Effector memory CD8-positive, alpha-beta T cell (primary cell): ENCODE data around the gene TMOD1.

Experiments
- ATAC-seq: fragments of 150-1000 bp; cut with Tn5 transposase; replicated peaks from 2 replicates; pipeline ENCODE4 v1.10.0; 2021; ENCODE audit warnings: mild to moderate bottlenecking, moderate library complexity
- DNase-seq, 3 experiments: peaks; one replicate each; pipeline ENCODE4 v3.0.0; 2021
- H3K27ac Mint-ChIP-seq, 2 donors: one replicate each; pipeline ENCODE4 v1.8.0; 2022; ENCODE audit warnings: mild to moderate bottlenecking in 2 of 2, mixed read lengths in 2 of 2, moderate library complexity in 2 of 2
- H3K27me3 Mint-ChIP-seq, 2 donors: one replicate each; pipeline ENCODE4 v1.8.0; 2022; ENCODE audit warnings: mixed read lengths in 2 of 2
- H3K36me3 Mint-ChIP-seq: one replicate; pipeline ENCODE4 v1.8.0; 2022; ENCODE audit warnings: mild to moderate bottlenecking, moderate library complexity, mixed read lengths; ENCODE audit not compliant: insufficient read depth
- H3K4me1 Mint-ChIP-seq, 2 donors: one replicate each; pipeline ENCODE4 v1.8.0; 2022; ENCODE audit warnings: low read depth in 2 of 2, mixed read lengths in 2 of 2
- H3K4me3 Mint-ChIP-seq, 2 donors: one replicate each; pipeline ENCODE4 v1.8.0; 2022; ENCODE audit warnings: mild to moderate bottlenecking in 2 of 2, mixed read lengths in 2 of 2, moderate library complexity in 2 of 2
- H3K9me3 Mint-ChIP-seq, 2 donors: one replicate each; pipeline ENCODE4 v1.8.0; 2022; ENCODE audit warnings: mixed read lengths in 2 of 2

The TMOD1 gene

GRCh38 chr9:97517331-97518089 lies 16.0 kb downstream of the TMOD1 start:
- DNase-seq: no peak
- ATAC-seq: no peak
- no peaks in the 10 kb centered on the region for H3K4me1 Mint-ChIP-seq
- H3K27ac Mint-ChIP-seq: peak overlapping the region in 1 of 2 donors; percentile 24
- peaks cover 27 to 56% of the 10 kb centered on the region in 2 donors for H3K27me3 Mint-ChIP-seq
- H3K36me3 Mint-ChIP-seq: no peaks in the 10 kb centered on the region
- no peaks in the 10 kb centered on the region for H3K9me3 Mint-ChIP-seq
- H3K4me3 Mint-ChIP-seq: no peak overlapping the region

GRCh38 chr9:97518166-97518908 lies 16.9 kb downstream of the TMOD1 start:
- Mint-ChIP-seq H3K27me3 (peaks cover 27 to 56% of the 10 kb centered on the region in 2 donors), H3K4me1 (no peaks in the 10 kb centered on the region), H3K27ac (no peak overlapping the region), H3K9me3 (no peaks in the 10 kb centered on the region), H3K36me3 (no peaks in the 10 kb centered on the region), H3K4me3 (no peak overlapping the region)
- DNase-seq (no peak), ATAC-seq (no peak)

- Mint-ChIP-seq H3K4me1 (no peaks in the 10 kb centered on the region), H3K27me3 (peaks cover 27 to 56% of the 10 kb centered on the region in 2 donors), H3K9me3 (no peaks in the 10 kb centered on the region), H3K4me3 (no peak overlapping the region), H3K27ac (no peak overlapping the region), H3K36me3 (no peaks in the 10 kb centered on the region)
- ATAC-seq (no peak), DNase-seq (no peak)
These were observed 17.4 kb downstream of the TMOD1 start for GRCh38 chr9:97518909-97519307.

GRCh38 chr9:97519441-97519970 lies 18.0 kb downstream of the TMOD1 start:
- H3K4me3 Mint-ChIP-seq: no peak overlapping the region
- peaks cover 27 to 56% of the 10 kb centered on the region in 2 donors for H3K27me3 Mint-ChIP-seq
- DNase-seq (no peak), ATAC-seq (no peak)
- no peaks in the 10 kb centered on the region for H3K4me1 Mint-ChIP-seq
- H3K9me3 Mint-ChIP-seq: no peaks in the 10 kb centered on the region
- no peaks in the 10 kb centered on the region for H3K36me3 Mint-ChIP-seq
- no peak overlapping the region for H3K27ac Mint-ChIP-seq

- DNase-seq: no peak
- no peak for ATAC-seq
- H3K4me1 Mint-ChIP-seq: no peaks in the 10 kb centered on the region
- H3K27me3 Mint-ChIP-seq: peaks cover 20 to 40% of the 10 kb centered on the region in 2 donors
- H3K4me3 Mint-ChIP-seq: no peak overlapping the region
- H3K27ac Mint-ChIP-seq: no peak overlapping the region
- no peaks in the 10 kb centered on the region for H3K36me3 Mint-ChIP-seq
- H3K9me3 Mint-ChIP-seq: no peaks in the 10 kb centered on the region
These were observed 20.3 kb downstream of the TMOD1 start for GRCh38 chr9:97521576-97522333.

- peaks cover 9 to 26% of the 10 kb centered on the region in 2 donors for H3K27me3 Mint-ChIP-seq
- H3K4me1 Mint-ChIP-seq: no peaks in the 10 kb centered on the region
- no peak overlapping the region for H3K4me3 Mint-ChIP-seq
- H3K27ac Mint-ChIP-seq: no peak overlapping the region
- H3K9me3 Mint-ChIP-seq: no peaks in the 10 kb centered on the region
- ATAC-seq: no peak
- no peak for DNase-seq
- H3K36me3 Mint-ChIP-seq: no peaks in the 10 kb centered on the region
These were observed 23.0 kb downstream of the TMOD1 start for GRCh38 chr9:97524424-97524823.

- Mint-ChIP-seq H3K4me1 (no peaks in the 10 kb centered on the region), H3K36me3 (no peaks in the 10 kb centered on the region), H3K27ac (no peak overlapping the region), H3K27me3 (peaks cover 14 to 16% of the 10 kb centered on the region in 2 donors), H3K9me3 (no peaks in the 10 kb centered on the region), H3K4me3 (no peak overlapping the region)
- no peak for DNase-seq
- ATAC-seq: no peak
These were observed 24.0 kb downstream of the TMOD1 start for GRCh38 chr9:97525451-97525850.

- DNase-seq (no peak), ATAC-seq (no peak)
- Mint-ChIP-seq H3K4me1 (no peaks in the 10 kb centered on the region), H3K27ac (no peak overlapping the region), H3K9me3 (no peaks in the 10 kb centered on the region), H3K36me3 (no peaks in the 10 kb centered on the region), H3K27me3 (peaks cover 14 to 15% of the 10 kb centered on the region in 2 donors), H3K4me3 (no peak overlapping the region)
These were observed 25.6 kb downstream of the TMOD1 start for GRCh38 chr9:97526895-97527575.

GRCh38 chr9:97527626-97528528 lies 26.4 kb downstream of the TMOD1 start:
- H3K9me3 Mint-ChIP-seq: no peaks in the 10 kb centered on the region
- H3K27ac Mint-ChIP-seq: no peak overlapping the region
- no peaks in the 10 kb centered on the region for H3K4me1 Mint-ChIP-seq
- no peaks in the 10 kb centered on the region for H3K36me3 Mint-ChIP-seq
- ATAC-seq (no peak), DNase-seq (no peak)
- peaks cover 14 to 22% of the 10 kb centered on the region in 2 donors for H3K27me3 Mint-ChIP-seq
- no peak overlapping the region for H3K4me3 Mint-ChIP-seq

- peaks cover 14 to 22% of the 10 kb centered on the region in 2 donors for H3K27me3 Mint-ChIP-seq
- no peaks in the 10 kb centered on the region for H3K36me3 Mint-ChIP-seq
- no peak overlapping the region for H3K4me3 Mint-ChIP-seq
- no peak for ATAC-seq
- H3K27ac Mint-ChIP-seq: no peak overlapping the region
- DNase-seq: no peak
- no peaks in the 10 kb centered on the region for H3K9me3 Mint-ChIP-seq
- no peaks in the 10 kb centered on the region for H3K4me1 Mint-ChIP-seq
These were observed 27.2 kb downstream of the TMOD1 start for GRCh38 chr9:97528529-97529230.

GRCh38 chr9:97529363-97530076 lies 28.1 kb downstream of the TMOD1 start:
- Mint-ChIP-seq H3K4me1 (no peaks in the 10 kb centered on the region), H3K36me3 (no peaks in the 10 kb centered on the region), H3K27ac (no peak overlapping the region), H3K27me3 (peaks cover 15 to 25% of the 10 kb centered on the region in 2 donors), H3K9me3 (no peaks in the 10 kb centered on the region), H3K4me3 (no peak overlapping the region)
- DNase-seq (no peak), ATAC-seq (no peak)
